ENCODE results near the gene PDLIM3. TPM values are rescaled to one million over a fixed set of nuclear protein-coding genes. Genes with fewer than 3 reads are reported as not detected.

PDLIM3 gene
- total RNA-seq, 2 donors from 2014 or later: 5.0 to 34.9 TPM

- Histone ChIP-seq H3K4me3 (no peak overlapping the region), H3K36me3 (no peaks in the 10 kb centered on the region), H3K9me3 (no peaks in the 10 kb centered on the region), H3K27ac (no peak overlapping the region), H3K4me1 (no peaks in the 10 kb centered on the region), H3K9ac (ENCODE audit: low read depth in 2 of 2, low read length in 2 of 2) (no peak overlapping the region), H3K27me3 (no peaks in the 10 kb centered on the region)
- TF ChIP-seq, protein P1, sequence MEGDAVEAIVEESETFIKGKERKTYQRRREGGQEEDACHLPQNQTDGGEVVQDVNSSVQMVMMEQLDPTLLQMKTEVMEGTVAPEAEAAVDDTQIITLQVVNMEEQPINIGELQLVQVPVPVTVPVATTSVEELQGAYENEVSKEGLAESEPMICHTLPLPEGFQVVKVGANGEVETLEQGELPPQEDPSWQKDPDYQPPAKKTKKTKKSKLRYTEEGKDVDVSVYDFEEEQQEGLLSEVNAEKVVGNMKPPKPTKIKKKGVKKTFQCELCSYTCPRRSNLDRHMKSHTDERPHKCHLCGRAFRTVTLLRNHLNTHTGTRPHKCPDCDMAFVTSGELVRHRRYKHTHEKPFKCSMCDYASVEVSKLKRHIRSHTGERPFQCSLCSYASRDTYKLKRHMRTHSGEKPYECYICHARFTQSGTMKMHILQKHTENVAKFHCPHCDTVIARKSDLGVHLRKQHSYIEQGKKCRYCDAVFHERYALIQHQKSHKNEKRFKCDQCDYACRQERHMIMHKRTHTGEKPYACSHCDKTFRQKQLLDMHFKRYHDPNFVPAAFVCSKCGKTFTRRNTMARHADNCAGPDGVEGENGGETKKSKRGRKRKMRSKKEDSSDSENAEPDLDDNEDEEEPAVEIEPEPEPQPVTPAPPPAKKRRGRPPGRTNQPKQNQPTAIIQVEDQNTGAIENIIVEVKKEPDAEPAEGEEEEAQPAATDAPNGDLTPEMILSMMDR (IDR thresholded peaks at IDR 0.05): no peak
- intact Hi-C loops (cut with DNase I): no loop called here
- no peak for DNase-seq
Measured at GRCh38 chr4:185479507-185479971, 55.8 kb downstream of the PDLIM3 start.

- no peak for DNase-seq
- Histone ChIP-seq H3K4me3 (no peak overlapping the region), H3K9me3 (no peaks in the 10 kb centered on the region), H3K36me3 (no peaks in the 10 kb centered on the region), H3K9ac (ENCODE audit: low read depth in 2 of 2, low read length in 2 of 2) (no peak overlapping the region), H3K27ac (no peak overlapping the region), H3K27me3 (no peaks in the 10 kb centered on the region), H3K4me1 (no peaks in the 10 kb centered on the region)
- intact Hi-C loops (cut with DNase I): loop anchor here (5.0 kb wide), 1 partner anchor 124 kb away; no protein-coding TSS in a partner anchor
- TF ChIP-seq, protein P1 (IDR thresholded peaks at IDR 0.05): no peak
Measured at GRCh38 chr4:185473247-185473646, 62.1 kb downstream of the PDLIM3 start.

GRCh38 chr4:185472103-185472542 is 63.2 kb downstream of the PDLIM3 start:
- no peak for DNase-seq
- Histone ChIP-seq H3K9ac (ENCODE audit: low read depth in 2 of 2, low read length in 2 of 2) (peak overlapping the region; percentile 64 to 87), H3K4me3 (peak overlapping the region; percentile 85), H3K27me3 (no peaks in the 10 kb centered on the region), H3K4me1 (no peaks in the 10 kb centered on the region), H3K36me3 (no peaks in the 10 kb centered on the region), H3K27ac (no peak overlapping the region), H3K9me3 (no peaks in the 10 kb centered on the region)
- intact Hi-C loops (cut with DNase I): loop anchor here (5.0 kb wide), 1 partner anchor 125 kb away; no protein-coding TSS in a partner anchor
- TF ChIP-seq, protein P1 (IDR thresholded peaks at IDR 0.05): no peak

DNA sequence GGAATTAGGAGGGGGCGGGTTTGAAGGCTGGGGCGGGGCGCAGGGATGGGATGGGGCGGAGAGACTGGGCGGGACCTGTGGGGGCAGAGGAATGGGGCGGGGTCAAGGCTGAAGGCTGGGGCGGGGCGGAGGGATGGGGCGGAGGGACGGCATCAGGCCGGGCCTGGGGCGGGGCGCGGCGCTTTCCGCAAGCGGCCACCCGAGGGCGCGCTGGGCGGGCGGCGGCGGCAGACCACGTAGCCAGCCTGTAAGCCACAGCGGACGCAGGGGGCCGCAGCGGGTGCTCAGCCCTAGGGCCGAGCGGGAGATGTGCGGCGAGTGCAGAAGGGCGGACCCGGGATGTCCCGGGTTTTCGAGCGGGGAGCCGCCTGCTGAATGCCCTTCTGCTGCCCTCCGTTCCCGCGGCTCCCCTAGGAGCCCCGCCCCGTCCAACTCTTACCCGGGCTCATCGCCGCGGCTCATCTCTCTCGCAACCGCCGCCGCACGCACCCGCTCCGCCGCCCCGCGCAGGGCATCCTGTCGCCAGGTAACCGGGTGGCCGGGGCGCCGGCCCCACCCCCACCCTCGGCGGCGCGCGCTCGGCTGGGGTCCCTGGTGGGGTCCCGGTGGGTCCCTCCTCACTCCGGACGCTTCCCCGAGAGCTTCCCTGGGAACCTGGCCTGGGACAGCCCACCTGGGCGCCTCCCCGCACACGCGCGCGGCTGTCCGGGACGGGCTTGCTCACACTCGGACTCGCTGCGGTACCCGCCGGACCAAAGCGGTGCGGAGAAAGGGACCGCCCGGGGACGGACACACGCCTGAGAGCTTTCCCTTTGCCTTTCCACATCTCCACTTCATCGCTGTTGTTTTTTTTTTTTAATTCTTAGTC is 63.8 kb downstream of the PDLIM3 start, which contains the start of gene CCDC110:
Gene CCDC110 (minus strand): TSS at position 499 of the 868 bp plus-strand sequence. CDS start 50 bp downstream, at position 449.
- Histone ChIP-seq H3K9me3 (no peaks in the 10 kb centered on the region), H3K4me1 (no peaks in the 10 kb centered on the region), H3K27me3 (no peaks in the 10 kb centered on the region), H3K4me3 (peak within 1 kb of the TSS; percentile 85), H3K36me3 (no peaks in the 10 kb centered on the region), H3K9ac (ENCODE audit: low read depth in 2 of 2, low read length in 2 of 2) (peak within 1 kb of the TSS; percentile 86 to 87), H3K27ac (peak within 1 kb of the TSS; percentile 40)
- intact Hi-C loops (cut with DNase I): loop anchor here (5.0 kb wide), 1 partner anchor 126 kb away; no protein-coding TSS in a partner anchor
- peak; percentile 97 for DNase-seq
- TF ChIP-seq, protein P1 (IDR thresholded peaks at IDR 0.05): peak; percentile 57

DNA sequence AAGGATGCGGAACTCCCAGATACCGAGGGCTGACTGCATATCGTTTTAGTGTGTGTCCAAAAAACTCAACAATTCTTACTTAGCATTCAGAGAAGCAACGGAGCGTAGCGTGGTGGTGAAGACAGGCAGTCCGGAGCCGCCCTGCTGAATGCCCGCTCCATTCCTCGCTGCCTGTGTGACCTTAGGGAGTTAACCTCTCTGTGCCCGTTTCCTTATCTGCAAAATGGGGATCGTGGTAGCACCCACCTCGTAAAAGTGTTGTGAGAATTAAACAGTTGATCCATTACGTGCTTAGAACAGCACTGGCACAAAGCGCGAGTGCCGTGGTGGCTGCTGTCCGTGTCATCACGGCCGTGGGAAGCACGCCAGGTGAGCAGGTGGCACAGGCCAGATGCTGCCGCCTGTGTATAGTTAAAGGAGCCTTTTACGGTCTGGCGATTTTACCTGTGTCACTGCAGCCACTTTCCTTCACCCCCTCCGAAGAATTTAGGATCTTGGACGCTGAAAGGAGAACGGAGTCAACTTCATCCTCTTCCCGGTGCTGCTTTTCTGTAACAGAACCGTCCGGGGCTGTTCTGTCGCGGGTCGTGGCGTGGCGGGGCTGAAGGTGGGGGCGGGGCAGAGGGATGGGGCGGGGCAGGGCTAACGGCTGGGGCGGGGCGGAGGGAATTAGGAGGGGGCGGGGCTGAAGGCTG is 64.7 kb downstream of the PDLIM3 start:
- H3K4me3 ChIP-seq: peak overlapping the region; percentile 56
- H3K27me3 ChIP-seq: no peaks in the 10 kb centered on the region
- H3K27ac ChIP-seq: peak overlapping the region; percentile 33
- H3K9ac ChIP-seq (ENCODE audit: low read depth in 2 of 2, low read length in 2 of 2): peak overlapping the region; percentile 51 to 86
- no peaks in the 10 kb centered on the region for H3K36me3 ChIP-seq
- intact Hi-C loops (cut with DNase I): loop anchor here (5.0 kb wide), 1 partner anchor 127 kb away; no protein-coding TSS in a partner anchor
- TF ChIP-seq, protein P1 (IDR thresholded peaks at IDR 0.05): no peak
- DNase-seq: peak; percentile 78
- no peaks in the 10 kb centered on the region for H3K4me1 ChIP-seq
- H3K9me3 ChIP-seq: no peaks in the 10 kb centered on the region

All from colonic mucosa (tissue), 4 donors.